ENCODE data around the gene FAM110D. TPM values are rescaled to one million over a fixed set of nuclear protein-coding genes. Genes with fewer than 3 reads are reported as not detected.

FAM110D gene
- total RNA-seq, 2 donors from 2014 or later = 0.38 to 1.1 TPM

DNA sequence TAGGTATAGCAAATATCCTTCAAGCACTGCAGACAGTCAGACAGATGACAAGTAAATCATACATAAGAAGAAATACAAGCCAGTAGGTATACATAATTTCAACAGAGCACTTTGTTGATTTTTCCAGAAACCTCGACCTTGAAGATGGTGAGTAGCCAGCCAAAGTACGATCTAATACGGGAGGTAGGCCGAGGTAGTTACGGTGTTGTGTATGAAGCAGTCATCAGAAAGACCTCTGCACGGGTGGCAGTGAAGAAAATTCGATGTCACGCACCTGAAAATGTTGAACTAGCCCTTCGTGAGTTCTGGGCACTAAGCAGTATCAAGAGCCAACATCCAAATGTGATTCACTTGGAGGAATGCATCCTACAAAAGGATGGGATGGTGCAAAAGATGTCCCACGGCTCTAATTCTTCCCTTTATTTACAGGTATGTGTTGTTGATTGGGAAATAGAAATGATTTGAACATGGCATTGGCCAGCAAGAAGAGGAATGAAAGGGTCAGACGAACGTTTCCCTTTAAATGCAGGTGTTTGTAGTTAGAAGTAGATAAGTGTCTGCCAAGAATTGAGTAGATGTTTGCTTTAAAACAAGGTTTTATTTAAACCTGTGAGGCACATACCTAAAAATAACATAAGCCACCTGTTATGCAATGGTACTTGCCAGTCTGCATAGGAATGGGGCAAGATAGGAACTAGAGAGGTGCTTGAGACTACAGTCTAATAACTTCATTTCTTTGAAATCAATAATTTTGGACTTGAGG lies 44.5 kb upstream of the FAM110D start:
- Histone ChIP-seq H3K36me3 (ENCODE audit: control insufficient read depth, insufficient read depth, low read length) (peaks cover 24% of the 10 kb centered on the region), H3K27ac (ENCODE audit: low read depth, low read length) (no peak overlapping the region), H3K9ac (ENCODE audit: extremely low read depth, low read length, poor library complexity, severe bottlenecking) (no peak overlapping the region), H3K4me3 (ENCODE audit: low read length) (no peak overlapping the region), H3K27me3 (ENCODE audit: control insufficient read depth, insufficient read depth, low read length, poor library complexity, severe bottlenecking) (no peaks in the 10 kb centered on the region), H3K4me1 (ENCODE audit: control insufficient read depth, insufficient read depth, low read length) (peaks cover 4% of the 10 kb centered on the region), H3K9me3 (ENCODE audit: control insufficient read depth, low read length) (no peaks in the 10 kb centered on the region)
- Mint-ChIP-seq H3K4me3 (no peak overlapping the region), H3K27ac (no peak overlapping the region), H3K9me3 (no peaks in the 10 kb centered on the region), H3K4me1 (peaks cover 11% of the 10 kb centered on the region), H3K27me3 (ENCODE audit: insufficient read depth) (peaks cover 13% of the 10 kb centered on the region), H3K36me3 (ENCODE audit: low read depth) (peaks cover 35% of the 10 kb centered on the region)
- TF ChIP-seq CTCF (conservative IDR thresholded peaks at IDR 0.05) = no peak
- WGBS, 2 experiments (ENCODE audit: insufficient coverage in 1 of 2, insufficient read length in 1 of 2) = 96 to 97% methylated on average over 12 of the region's 12 CpGs
- DNase-seq = no peak

GRCh38 chr1:26119892-26120608 lies 38.8 kb upstream of the FAM110D start:
- H3K27ac ChIP-seq (ENCODE audit: low read depth, low read length) = no peak overlapping the region
- no peak for DNase-seq
- H3K4me3 ChIP-seq (ENCODE audit: low read length) = no peak overlapping the region
- no peak overlapping the region for H3K9ac ChIP-seq (ENCODE audit: extremely low read depth, low read length, poor library complexity, severe bottlenecking)
- WGBS, 2 experiments (ENCODE audit: insufficient coverage in 1 of 2, insufficient read length in 1 of 2) = 84 to 96% methylated on average over 8 to 9 of the region's 9 CpGs
- H3K27me3 Mint-ChIP-seq (ENCODE audit: insufficient read depth) = no peaks in the 10 kb centered on the region
- peaks cover 3% of the 10 kb centered on the region for H3K4me1 Mint-ChIP-seq
- H3K27ac Mint-ChIP-seq = no peak overlapping the region
- H3K9me3 Mint-ChIP-seq = no peaks in the 10 kb centered on the region
- H3K4me3 Mint-ChIP-seq = no peak overlapping the region
- H3K27me3 ChIP-seq (ENCODE audit: control insufficient read depth, insufficient read depth, low read length, poor library complexity, severe bottlenecking) = no peaks in the 10 kb centered on the region
- H3K9me3 ChIP-seq (ENCODE audit: control insufficient read depth, low read length) = no peaks in the 10 kb centered on the region
- peaks cover 38% of the 10 kb centered on the region for H3K36me3 Mint-ChIP-seq (ENCODE audit: low read depth)
- peaks cover 22% of the 10 kb centered on the region for H3K36me3 ChIP-seq (ENCODE audit: control insufficient read depth, insufficient read depth, low read length)
- no peak for TF ChIP-seq CTCF (conservative IDR thresholded peaks at IDR 0.05)
- H3K4me1 ChIP-seq (ENCODE audit: control insufficient read depth, insufficient read depth, low read length) = no peaks in the 10 kb centered on the region

DNA sequence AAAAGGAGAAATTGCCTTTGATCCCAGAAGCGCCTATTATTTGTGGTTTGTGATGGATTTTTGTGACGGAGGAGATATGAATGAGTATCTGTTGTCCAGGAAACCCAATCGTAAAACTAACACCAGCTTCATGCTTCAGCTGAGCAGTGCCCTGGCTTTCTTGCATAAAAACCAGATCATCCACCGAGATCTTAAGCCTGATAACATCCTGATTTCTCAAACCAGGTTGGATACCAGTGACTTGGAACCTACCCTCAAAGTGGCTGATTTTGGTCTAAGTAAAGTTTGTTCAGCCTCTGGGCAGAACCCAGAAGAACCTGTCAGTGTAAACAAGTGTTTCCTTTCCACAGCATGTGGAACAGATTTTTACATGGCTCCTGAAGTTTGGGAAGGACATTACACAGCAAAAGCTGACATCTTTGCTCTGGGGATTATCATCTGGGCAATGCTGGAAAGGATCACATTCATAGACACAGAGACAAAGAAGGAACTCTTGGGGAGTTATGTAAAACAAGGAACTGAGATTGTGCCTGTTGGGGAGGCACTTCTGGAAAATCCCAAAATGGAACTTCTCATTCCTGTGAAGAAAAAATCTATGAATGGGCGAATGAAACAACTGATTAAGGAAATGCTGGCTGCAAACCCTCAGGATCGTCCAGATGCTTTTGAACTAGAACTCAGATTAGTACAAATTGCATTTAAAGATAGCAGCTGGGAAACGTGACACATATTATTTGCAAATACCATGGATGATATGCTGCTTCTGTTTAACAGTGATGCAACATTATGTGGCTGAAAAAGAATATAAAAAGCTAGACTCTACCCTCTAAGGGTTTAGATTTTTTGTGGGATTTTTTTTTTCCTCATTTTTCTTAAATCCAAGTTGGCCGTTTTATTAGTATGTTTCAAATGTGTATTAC lies 36.8 kb upstream of the FAM110D start:
- no peak for TF ChIP-seq CTCF (conservative IDR thresholded peaks at IDR 0.05)
- H3K9me3 ChIP-seq (ENCODE audit: control insufficient read depth, low read length) = no peaks in the 10 kb centered on the region
- H3K4me1 Mint-ChIP-seq = peaks cover 12% of the 10 kb centered on the region
- peaks cover 21% of the 10 kb centered on the region for H3K36me3 ChIP-seq (ENCODE audit: control insufficient read depth, insufficient read depth, low read length)
- no peaks in the 10 kb centered on the region for H3K27me3 ChIP-seq (ENCODE audit: control insufficient read depth, insufficient read depth, low read length, poor library complexity, severe bottlenecking)
- H3K27ac ChIP-seq (ENCODE audit: low read depth, low read length) = no peak overlapping the region
- H3K4me3 Mint-ChIP-seq = no peak overlapping the region
- H3K9ac ChIP-seq (ENCODE audit: extremely low read depth, low read length, poor library complexity, severe bottlenecking) = no peak overlapping the region
- H3K27me3 Mint-ChIP-seq (ENCODE audit: insufficient read depth) = no peaks in the 10 kb centered on the region
- H3K36me3 Mint-ChIP-seq (ENCODE audit: low read depth) = peaks cover 31% of the 10 kb centered on the region
- WGBS, 2 experiments (ENCODE audit: insufficient coverage in 1 of 2, insufficient read length in 1 of 2) = 91 to 93% methylated on average over 5 to 8 of the region's 8 CpGs
- DNase-seq = no peak
- H3K27ac Mint-ChIP-seq = no peak overlapping the region
- H3K4me1 ChIP-seq (ENCODE audit: control insufficient read depth, insufficient read depth, low read length) = no peaks in the 10 kb centered on the region
- no peaks in the 10 kb centered on the region for H3K9me3 Mint-ChIP-seq
- no peak overlapping the region for H3K4me3 ChIP-seq (ENCODE audit: low read length)
